HCT116 (cell line): ENCODE results near the gene PIGP. TPM values are rescaled to one million over a fixed set of nuclear protein-coding genes. Genes with fewer than 3 reads are reported as not detected.

Experiments
- ATAC-seq: fragments of 200-7000 bp; cut with Tn5 transposase; 2 replicates; pipeline ENCODE4 v1.9.1; 2020; ENCODE audit warnings: mild to moderate bottlenecking, moderate library complexity
- BruUV-seq: library from RNA; stranded (reverse); fragments of 400-500 nt; replicated peaks from 2 replicates; lab custom pipeline; 2021; lab: Mats Ljungman, UMichigan
- CTCF ChIA-PET: fragments of 300-600 bp; sonication (Branson Sonifier 250); formaldehyde crosslinking; loops from one replicate; lab custom pipeline; 2021; ENCODE audit warnings: antibody characterized with exemption; lab: Charles Lee
- POLR2A ChIA-PET: fragments of 300-600, 350-600 bp; sonication (Branson Sonifier 250); formaldehyde crosslinking; loops from one replicate; lab custom pipeline; 2021; ENCODE audit warnings: antibody characterized with exemption; lab: Charles Lee
- RAD21 ChIA-PET, 2 experiments: fragments of 300-600 bp; sonication (Branson Sonifier 250); formaldehyde crosslinking; loops; one replicate each; lab custom pipeline; 2023; ENCODE audit warnings: low total read pairs in 2 of 2; ENCODE audit not compliant: uncharacterized antibody in 2 of 2, unreplicated experiment in 2 of 2, low non-redundant PET in 1 of 2; lab: Charles Lee
- DNase-seq: peaks from one replicate; pipeline ENCODE4 v3.0.0-alpha.2; 2010; ENCODE audit warnings: low read depth, low spot score
- H2AFZ ChIP-seq: fragments of 200-600 bp; shearing (Covaris generic), sonication (generic); 2 replicates; pipeline ENCODE4 v1.6.1; 2017; ENCODE audit warnings: low read depth, mixed run types, mixed read lengths, antibody characterized with exemption, low read length; ENCODE audit not compliant: poor library complexity, severe bottlenecking
- H3K27ac ChIP-seq: 2 replicates; pipeline ENCODE4 v1.5.1; 2012; ENCODE audit warnings: low read depth, low read length
- H3K27me3 ChIP-seq: fragments of 200-600 bp; sonication (generic); 2 replicates; pipeline ENCODE4 v1.6.1; 2016; ENCODE audit warnings: mixed run types, low read length, mixed read lengths; ENCODE audit not compliant: insufficient read depth
- H3K36me3 ChIP-seq, 2 experiments: fragments of 200-500 bp in 1 of 2; fragments of 200-600 bp in 1 of 2; sonication (Bioruptor generic) in 1 of 2; sonication (generic) in 1 of 2; 2 replicates each; pipeline versions ENCODE4 v1.5.1 to v1.6.1; 2014 to 2016; ENCODE audit warnings: low read length in 2 of 2, inconsistent platforms in 1 of 2, mixed read lengths in 1 of 2, mixed run types in 1 of 2; ENCODE audit not compliant: insufficient read depth in 2 of 2, control insufficient read depth in 1 of 2
- H3K4me1 ChIP-seq, 2 experiments: fragments of 200-600 bp in 1 of 2; sonication (generic) in 1 of 2; 2 replicates each; pipeline versions ENCODE4 v1.5.1 to v1.6.1; 2012 to 2017; ENCODE audit warnings: low read length in 2 of 2, inconsistent platforms in 1 of 2, mild to moderate bottlenecking in 1 of 2, mixed read lengths in 1 of 2, mixed run types in 1 of 2, moderate library complexity in 1 of 2; ENCODE audit not compliant: insufficient read depth in 2 of 2, control insufficient read depth in 1 of 2
- H3K4me2 ChIP-seq: fragments of 200-600 bp; sonication (generic); 2 replicates; pipeline ENCODE4 v1.6.1; 2017; ENCODE audit warnings: mixed run types, low read length, mixed read lengths
- H3K4me3 ChIP-seq, 2 experiments: fragments of 200-600 bp in 1 of 2; sonication (generic) in 1 of 2; replicated peaks in 1 of 2; 2 replicates each; pipeline ENCODE4 v1.5.1; 2011 to 2016; ENCODE audit warnings: low read length in 2 of 2, control low read depth in 1 of 2, low read depth in 1 of 2, mild to moderate bottlenecking in 1 of 2, mixed read lengths in 1 of 2, mixed run types in 1 of 2
- H3K79me2 ChIP-seq: fragments of 200-600 bp; sonication (generic); 2 replicates; pipeline ENCODE4 v1.6.1; 2017; ENCODE audit warnings: mild to moderate bottlenecking, mixed run types, low read length, moderate library complexity, mixed read lengths; ENCODE audit not compliant: insufficient read depth
- H3K9ac ChIP-seq: fragments of 200-600 bp; sonication (generic); 2 replicates; pipeline ENCODE4 v1.6.1; 2016; ENCODE audit warnings: low read length, mixed read lengths
- H3K9me2 ChIP-seq: fragments of 200-600 bp; sonication (generic), shearing (Covaris generic); 2 replicates; pipeline ENCODE4 v1.6.1; 2017; ENCODE audit warnings: mixed run types, mild to moderate bottlenecking, moderate library complexity; ENCODE audit not compliant: insufficient read depth
- H3K9me3 ChIP-seq, 2 experiments: fragments of 200-500 bp in 1 of 2; fragments of 200-600 bp in 1 of 2; sonication (Bioruptor generic) in 1 of 2; sonication (generic) in 1 of 2; 2 replicates each; pipeline ENCODE4 v1.6.1; 2014 to 2017; ENCODE audit warnings: low read length in 2 of 2, mixed read lengths in 2 of 2, inconsistent platforms in 1 of 2, low read depth in 1 of 2, mild to moderate bottlenecking in 1 of 2, mixed run types in 1 of 2, moderate library complexity in 1 of 2; ENCODE audit not compliant: control insufficient read depth in 1 of 2, insufficient read depth in 1 of 2
- H4K20me1 ChIP-seq: fragments of 200-600 bp; sonication (generic), shearing (Covaris generic); 2 replicates; pipeline ENCODE4 v1.6.1; 2017; ENCODE audit warnings: mixed run types, mild to moderate bottlenecking, moderate library complexity; ENCODE audit not compliant: insufficient read depth
- CEBPB ChIP-seq: IDR thresholded peaks from 2 replicates; pipeline ENCODE4 v1.6.1; 2012; ENCODE audit warnings: low read depth
- ELF1 ChIP-seq: IDR thresholded peaks from 2 replicates; pipeline ENCODE4 v1.6.1; 2012; ENCODE audit warnings: low read depth, borderline replicate concordance
- ZFX ChIP-seq: fragments of 450-650 bp; IDR thresholded peaks from 2 replicates; pipeline ENCODE4 v1.6.1; 2017
- intact Hi-C: fragments of 100-400 bp; cut with micrococcal nuclease; formaldehyde crosslinking; loops from 2 replicates; pipeline ENCODE4 v1.10.0; 2022
- total RNA-seq: library from RNA; stranded (reverse); gene quantifications from one replicate; pipeline ENCODE4 v1.2.1, GENCODE V29; 2021; ENCODE audit not compliant: unreplicated experiment
- TF ChIP-seq, protein P1 (sequence below): IDR thresholded peaks from 2 replicates; pipeline ENCODE4 v1.6.1; 2012; ENCODE audit warnings: low read depth
- TF ChIP-seq, protein P2 (sequence below), 3 experiments: fragments of 200-600 bp in 1 of 3; sonication (generic) in 1 of 3; IDR thresholded peaks in 2 of 3; conservative IDR thresholded peaks in 1 of 3; 2 replicates each; pipeline ENCODE4 v1.5.1; 2012 to 2017; ENCODE audit warnings: low read depth in 2 of 3, low read length in 2 of 3, antibody characterized with exemption in 1 of 3, borderline replicate concordance in 1 of 3, control low read depth in 1 of 3, mild to moderate bottlenecking in 1 of 3, mixed read lengths in 1 of 3, mixed run types in 1 of 3, moderate library complexity in 1 of 3; ENCODE audit not compliant: insufficient read depth in 1 of 3

The PIGP gene
- total RNA-seq, 1 experiment from 2014 or later: 23.5 TPM

DNA sequence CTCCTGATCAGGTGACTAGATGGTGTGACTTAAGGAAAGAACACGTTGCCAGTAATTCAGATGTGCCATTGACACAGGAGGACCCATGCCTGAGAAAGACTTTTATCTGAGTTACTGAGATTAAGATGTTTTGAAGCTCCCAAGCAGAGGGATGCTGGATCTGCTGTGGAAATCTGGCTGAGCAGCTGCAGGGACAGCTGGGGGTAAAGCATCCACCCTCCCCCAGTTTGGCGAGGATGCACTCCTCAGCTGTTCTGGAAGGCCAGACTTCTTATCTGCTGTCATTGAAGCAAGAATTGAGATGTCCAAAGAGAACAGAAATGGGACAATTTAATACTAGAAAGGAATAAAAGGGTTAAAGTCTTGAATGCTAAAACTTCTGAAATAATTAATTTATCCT is 25.9 kb upstream of the PIGP start:
- Histone ChIP-seq H3K4me3 (no peak overlapping the region), H3K27me3 (no peaks in the 10 kb centered on the region), H3K9me2 (no peaks in the 10 kb centered on the region), H3K9ac (no peak overlapping the region), H3K4me2 (no peak overlapping the region), H3K79me2 (no peaks in the 10 kb centered on the region), H3K36me3 (peaks cover 13 to 22% of the 10 kb centered on the region in 2 experiments; a peak in 3 of 4 replicates), H2AFZ (no peak overlapping the region), H3K4me1 (no peaks in the 10 kb centered on the region), H3K27ac (no peak overlapping the region), H3K9me3 (no peaks in the 10 kb centered on the region), H4K20me1 (no peaks in the 10 kb centered on the region)
- BruUV-seq: no TSS peak
- CTCF ChIA-PET: no interaction called here
- RAD21 ChIA-PET: no interaction called here
- DNase-seq: no peak
- no peak for ATAC-seq
- intact Hi-C loops: no loop called here
- POLR2A ChIA-PET: no interaction called here
- TF ChIP-seq CEBPB (no peak), ZFX (no peak), ELF1 (no peak)
- TF ChIP-seq, protein P1, sequence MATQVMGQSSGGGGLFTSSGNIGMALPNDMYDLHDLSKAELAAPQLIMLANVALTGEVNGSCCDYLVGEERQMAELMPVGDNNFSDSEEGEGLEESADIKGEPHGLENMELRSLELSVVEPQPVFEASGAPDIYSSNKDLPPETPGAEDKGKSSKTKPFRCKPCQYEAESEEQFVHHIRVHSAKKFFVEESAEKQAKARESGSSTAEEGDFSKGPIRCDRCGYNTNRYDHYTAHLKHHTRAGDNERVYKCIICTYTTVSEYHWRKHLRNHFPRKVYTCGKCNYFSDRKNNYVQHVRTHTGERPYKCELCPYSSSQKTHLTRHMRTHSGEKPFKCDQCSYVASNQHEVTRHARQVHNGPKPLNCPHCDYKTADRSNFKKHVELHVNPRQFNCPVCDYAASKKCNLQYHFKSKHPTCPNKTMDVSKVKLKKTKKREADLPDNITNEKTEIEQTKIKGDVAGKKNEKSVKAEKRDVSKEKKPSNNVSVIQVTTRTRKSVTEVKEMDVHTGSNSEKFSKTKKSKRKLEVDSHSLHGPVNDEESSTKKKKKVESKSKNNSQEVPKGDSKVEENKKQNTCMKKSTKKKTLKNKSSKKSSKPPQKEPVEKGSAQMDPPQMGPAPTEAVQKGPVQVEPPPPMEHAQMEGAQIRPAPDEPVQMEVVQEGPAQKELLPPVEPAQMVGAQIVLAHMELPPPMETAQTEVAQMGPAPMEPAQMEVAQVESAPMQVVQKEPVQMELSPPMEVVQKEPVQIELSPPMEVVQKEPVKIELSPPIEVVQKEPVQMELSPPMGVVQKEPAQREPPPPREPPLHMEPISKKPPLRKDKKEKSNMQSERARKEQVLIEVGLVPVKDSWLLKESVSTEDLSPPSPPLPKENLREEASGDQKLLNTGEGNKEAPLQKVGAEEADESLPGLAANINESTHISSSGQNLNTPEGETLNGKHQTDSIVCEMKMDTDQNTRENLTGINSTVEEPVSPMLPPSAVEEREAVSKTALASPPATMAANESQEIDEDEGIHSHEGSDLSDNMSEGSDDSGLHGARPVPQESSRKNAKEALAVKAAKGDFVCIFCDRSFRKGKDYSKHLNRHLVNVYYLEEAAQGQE: no peak
- TF ChIP-seq, protein P2, sequence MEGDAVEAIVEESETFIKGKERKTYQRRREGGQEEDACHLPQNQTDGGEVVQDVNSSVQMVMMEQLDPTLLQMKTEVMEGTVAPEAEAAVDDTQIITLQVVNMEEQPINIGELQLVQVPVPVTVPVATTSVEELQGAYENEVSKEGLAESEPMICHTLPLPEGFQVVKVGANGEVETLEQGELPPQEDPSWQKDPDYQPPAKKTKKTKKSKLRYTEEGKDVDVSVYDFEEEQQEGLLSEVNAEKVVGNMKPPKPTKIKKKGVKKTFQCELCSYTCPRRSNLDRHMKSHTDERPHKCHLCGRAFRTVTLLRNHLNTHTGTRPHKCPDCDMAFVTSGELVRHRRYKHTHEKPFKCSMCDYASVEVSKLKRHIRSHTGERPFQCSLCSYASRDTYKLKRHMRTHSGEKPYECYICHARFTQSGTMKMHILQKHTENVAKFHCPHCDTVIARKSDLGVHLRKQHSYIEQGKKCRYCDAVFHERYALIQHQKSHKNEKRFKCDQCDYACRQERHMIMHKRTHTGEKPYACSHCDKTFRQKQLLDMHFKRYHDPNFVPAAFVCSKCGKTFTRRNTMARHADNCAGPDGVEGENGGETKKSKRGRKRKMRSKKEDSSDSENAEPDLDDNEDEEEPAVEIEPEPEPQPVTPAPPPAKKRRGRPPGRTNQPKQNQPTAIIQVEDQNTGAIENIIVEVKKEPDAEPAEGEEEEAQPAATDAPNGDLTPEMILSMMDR (IDR thresholded peaks at IDR 0.05 in 2 of 3, conservative IDR thresholded peaks at IDR 0.05 in 1 of 3; ENCODE audit: borderline replicate concordance in 1 of 3, insufficient read depth in 1 of 3, low read depth in 2 of 3, low read length in 2 of 3): no peak
